K562 (cell line): ENCODE data around the gene SPHK2. TPM values are rescaled to one million over a fixed set of nuclear protein-coding genes. Genes with fewer than 3 reads are reported as not detected.

Experiments
- ZNF282 ChIP-seq: sonication (generic); formaldehyde crosslinking; IDR thresholded peaks from 2 replicates; pipeline ENCODE4 v1.8.1; 2023; ENCODE audit warnings: missing genetic modification reagents
- polyA plus RNA-seq, 8 experiments: library from polyadenylated mRNA; depleted of rRNA in 4 of 8; stranded (reverse) in 5 of 8; unstranded in 3 of 8; fragments of >200 nt; fragmentation: Nextera tagmentation in 2 of 8; fragmentation: Illumina TruSeq in 1 of 8; extraction: Ambion mirVana in 2 of 8; extraction: Trizol in 1 of 8; gene quantifications; 2 replicates each; pipeline versions ENCODE4 v1.2.1 to v1.2.3, GENCODE V29; 2011 to 2014; ENCODE audit warnings: inconsistent platforms in 1 of 8, missing spikeins in 1 of 8
- total RNA-seq, 7 experiments: library from RNA; depleted of rRNA in 6 of 7; stranded (reverse); fragments of >200 nt in 6 of 7; fragmentation: Illumina TruSeq in 2 of 7; extraction: Trizol in 2 of 7; gene quantifications; 2 replicates each; pipeline versions ENCODE4 v1.2.1 to v1.2.3, GENCODE V29; 2011 to 2021; ENCODE audit warnings: low replicate concordance in 1 of 7
- TF ChIP-seq, protein P1 (sequence below), 2 experiments: fragments of 450-650 bp; IDR thresholded peaks; 2 replicates each; pipeline ENCODE4 v1.6.1; 2016; ENCODE audit warnings: mild to moderate bottlenecking in 2 of 2, borderline replicate concordance in 1 of 2, low read depth in 1 of 2, moderate library complexity in 1 of 2

SPHK2 gene
- total and polyA plus RNA-seq, 9 of the 15 experiments (the other 6 are each of a cell fraction or from before 2014, with no cell fraction given): 0.10 to 15.2 (median 2.9) TPM

DNA sequence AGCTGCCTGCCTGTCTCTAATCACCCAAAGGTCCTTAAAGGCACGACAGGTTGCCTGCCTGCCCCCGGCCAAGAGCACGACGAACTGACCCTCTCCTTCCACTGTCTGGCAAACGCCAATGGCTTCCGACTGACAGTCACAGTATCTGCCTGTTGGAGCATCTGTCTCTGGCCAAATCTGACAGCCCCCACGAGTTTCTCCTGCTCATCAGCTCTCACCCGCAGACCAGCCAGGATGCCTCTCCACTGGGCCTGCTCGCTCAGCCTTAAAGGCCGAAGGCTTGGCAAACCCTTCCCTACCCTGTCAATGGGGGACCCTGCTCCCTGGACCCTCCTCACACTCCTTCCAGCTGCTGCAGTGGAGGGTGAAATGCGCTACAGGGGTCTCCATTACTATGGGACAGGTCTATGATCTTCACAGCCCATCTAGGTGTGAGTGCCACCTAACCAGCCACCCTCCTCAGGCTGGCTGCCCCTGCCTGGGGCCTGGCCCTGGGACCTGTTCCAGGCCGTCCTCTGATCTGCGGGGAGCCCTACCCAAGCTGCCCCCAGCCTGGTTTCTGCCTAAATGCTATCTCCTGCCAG lies 5.4 kb upstream of the SPHK2 start (continued):
- TF ChIP-seq, protein P1, sequence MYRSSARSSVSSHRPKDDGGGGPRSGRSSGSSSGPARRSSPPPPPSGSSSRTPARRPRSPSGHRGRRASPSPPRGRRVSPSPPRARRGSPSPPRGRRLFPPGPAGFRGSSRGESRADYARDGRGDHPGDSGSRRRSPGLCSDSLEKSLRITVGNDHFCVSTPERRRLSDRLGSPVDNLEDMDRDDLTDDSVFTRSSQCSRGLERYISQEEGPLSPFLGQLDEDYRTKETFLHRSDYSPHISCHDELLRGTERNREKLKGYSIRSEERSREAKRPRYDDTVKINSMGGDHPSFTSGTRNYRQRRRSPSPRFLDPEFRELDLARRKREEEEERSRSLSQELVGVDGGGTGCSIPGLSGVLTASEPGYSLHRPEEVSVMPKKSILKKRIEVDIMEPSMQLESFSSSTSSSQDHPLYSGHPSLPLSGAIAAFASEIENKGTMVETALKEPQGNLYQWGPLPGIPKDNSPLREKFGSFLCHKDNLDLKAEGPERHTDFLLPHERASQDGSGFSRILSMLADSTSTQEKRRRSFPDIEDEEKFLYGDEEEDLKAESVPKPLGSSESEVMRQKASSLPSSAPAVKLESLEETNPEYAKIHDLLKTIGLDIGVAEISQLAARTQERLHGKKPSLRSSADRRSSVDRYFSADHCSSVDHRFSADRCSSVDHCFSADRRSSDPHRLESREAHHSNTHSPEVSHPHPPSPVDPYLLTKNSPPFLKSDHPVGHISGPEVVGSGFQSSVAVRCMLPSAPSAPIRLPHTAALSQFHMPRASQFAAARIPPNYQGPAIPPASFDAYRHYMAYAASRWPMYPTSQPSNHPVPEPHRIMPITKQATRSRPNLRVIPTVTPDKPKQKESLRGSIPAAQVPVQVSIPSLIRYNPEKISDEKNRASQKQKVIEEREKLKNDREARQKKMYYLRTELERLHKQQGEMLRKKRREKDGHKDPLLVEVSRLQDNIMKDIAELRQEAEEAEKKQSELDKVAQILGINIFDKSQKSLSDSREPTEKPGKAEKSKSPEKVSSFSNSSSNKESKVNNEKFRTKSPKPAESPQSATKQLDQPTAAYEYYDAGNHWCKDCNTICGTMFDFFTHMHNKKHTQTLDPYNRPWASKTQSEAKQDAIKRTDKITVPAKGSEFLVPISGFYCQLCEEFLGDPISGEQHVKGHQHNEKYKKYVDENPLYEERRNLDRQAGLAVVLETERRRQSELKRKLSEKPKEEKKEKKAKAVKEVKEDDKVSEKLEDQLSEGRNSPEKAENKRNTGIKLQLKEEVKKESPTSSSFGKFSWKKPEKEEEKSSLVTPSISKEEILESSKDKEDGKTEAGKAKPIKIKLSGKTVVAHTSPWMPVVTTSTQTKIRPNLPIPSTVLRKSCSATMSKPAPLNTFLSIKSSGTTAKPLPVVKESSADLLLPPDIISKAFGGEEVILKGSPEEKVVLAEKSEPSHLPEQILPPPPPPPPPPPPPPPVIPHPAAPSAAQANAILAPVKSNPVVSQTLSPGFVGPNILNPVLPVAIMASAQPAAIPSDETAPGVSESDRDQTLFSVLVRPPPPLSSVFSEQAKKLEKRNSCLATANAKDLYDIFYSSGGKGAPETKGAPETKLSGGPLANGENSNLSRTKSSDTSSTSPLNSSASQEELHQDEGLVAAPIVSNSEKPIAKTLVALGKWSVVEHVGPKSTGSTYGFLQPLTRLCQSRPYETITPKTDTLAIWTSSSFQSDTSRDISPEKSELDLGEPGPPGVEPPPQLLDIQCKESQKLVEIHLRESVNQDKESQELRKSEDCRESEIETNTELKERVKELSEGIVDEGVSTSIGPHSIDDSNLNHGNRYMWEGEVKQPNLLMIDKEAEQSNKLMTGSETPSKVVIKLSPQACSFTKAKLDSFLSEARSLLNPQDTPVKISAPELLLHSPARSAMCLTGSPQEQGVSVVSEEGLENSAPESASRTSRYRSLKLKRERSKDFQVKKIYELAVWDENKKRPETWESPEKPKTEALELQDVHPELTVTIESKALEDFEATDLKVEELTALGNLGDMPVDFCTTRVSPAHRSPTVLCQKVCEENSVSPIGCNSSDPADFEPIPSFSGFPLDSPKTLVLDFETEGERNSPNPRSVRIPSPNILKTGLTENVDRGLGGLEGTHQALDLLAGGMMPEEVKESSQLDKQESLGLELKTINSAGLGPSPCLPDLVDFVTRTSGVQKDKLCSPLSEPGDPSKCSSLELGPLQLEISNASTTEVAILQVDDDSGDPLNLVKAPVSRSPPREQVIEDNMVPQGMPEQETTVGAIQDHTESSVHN (IDR thresholded peaks at IDR 0.05; ENCODE audit: borderline replicate concordance in 1 of 2, low read depth in 1 of 2): no peak
- TF ChIP-seq ZNF282 (CRISPR knock-in tag): no peak
- TF ChIP-seq, all 486 proteins: peak for 11
